Natural killer cell (primary cell): Measurements from ENCODE around the gene MEN1. TPM values are rescaled to one million over a fixed set of nuclear protein-coding genes. Genes with fewer than 3 reads are reported as not detected.
A peak's percentile ranks its signal among the peaks of the same experiment; 100 is the strongest.

Source experiments
- ATAC-seq, 3 donors: fragments of 150-1000 bp in 2 of 3; fragments of 200-7000 bp in 1 of 3; cut with Tn5 transposase; 1 replicate in 1 of 3; 2 replicates in 2 of 3; pipeline ENCODE4 v1.10.0; 2021; ENCODE audit warnings: mild to moderate bottlenecking in 2 of 3, moderate library complexity in 2 of 3
- DNase-seq, 2 donors: peaks; one replicate each; pipeline versions ENCODE4 v3.0.0 to v3.0.0-alpha.2; 2013 to 2021; ENCODE audit warnings: mixed read lengths in 1 of 2
- H3K27ac ChIP-seq: one replicate; pipeline ENCODE4 v1.5.1; 2013; ENCODE audit warnings: mild to moderate bottlenecking, low read length
- H3K27me3 ChIP-seq: one replicate; pipeline ENCODE4 v1.6.1; 2013; ENCODE audit warnings: low read length; ENCODE audit not compliant: control insufficient read depth, insufficient read depth
- H3K36me3 ChIP-seq: one replicate; pipeline ENCODE4 v1.6.1; 2013; ENCODE audit warnings: low read length; ENCODE audit not compliant: control insufficient read depth, insufficient read depth
- H3K4me1 ChIP-seq: one replicate; pipeline ENCODE4 v1.6.1; 2013; ENCODE audit warnings: low read length; ENCODE audit not compliant: control insufficient read depth, insufficient read depth
- H3K4me3 ChIP-seq: one replicate; pipeline ENCODE4 v1.5.1; 2013; ENCODE audit warnings: low read length
- H3K9me3 ChIP-seq: one replicate; pipeline ENCODE4 v1.6.1; 2013; ENCODE audit warnings: low read length; ENCODE audit not compliant: control insufficient read depth, insufficient read depth
- H3K27ac Mint-ChIP-seq, 2 donors: one replicate each; pipeline ENCODE4 v1.8.0; 2022; ENCODE audit warnings: mild to moderate bottlenecking in 2 of 2, mixed read lengths in 2 of 2, moderate library complexity in 1 of 2
- H3K27me3 Mint-ChIP-seq, 2 donors: one replicate each; pipeline ENCODE4 v1.8.0; 2022; ENCODE audit warnings: low read depth in 2 of 2, mixed read lengths in 2 of 2
- H3K36me3 Mint-ChIP-seq: one replicate; pipeline ENCODE4 v1.8.0; 2022; ENCODE audit warnings: mixed read lengths
- H3K4me1 Mint-ChIP-seq, 2 donors: one replicate each; pipeline ENCODE4 v1.8.0; 2022; ENCODE audit warnings: mixed read lengths in 2 of 2
- H3K4me3 Mint-ChIP-seq: one replicate; pipeline ENCODE4 v1.8.0; 2022; ENCODE audit warnings: mild to moderate bottlenecking, moderate library complexity, mixed read lengths
- H3K9me3 Mint-ChIP-seq, 2 donors: one replicate each; pipeline ENCODE4 v1.8.0; 2022; ENCODE audit warnings: mixed read lengths in 2 of 2
- CTCF ChIP-seq: fragments of 200-600 bp; IDR thresholded peaks from one replicate; pipeline ENCODE4 v1.8.0; 2022; ENCODE audit warnings: antibody characterized with exemption
- WGBS: methylation state at CpG from one replicate; pipeline ENCODE4 v1.1.7; 2013; ENCODE audit warnings: missing lambda C conversion rate; ENCODE audit not compliant: insufficient coverage; 5-methylcytosine and 5-hydroxymethylcytosine counted together
- intact Hi-C: fragments of 100-400 bp; cut with micrococcal nuclease; formaldehyde crosslinking; loops from one replicate; pipeline ENCODE4 v1.14.2; 2022
- total RNA-seq, 4 donors: library from RNA; stranded (reverse); fragments of 120-200 nt in 1 of 4; gene quantifications; one replicate each; pipeline versions ENCODE4 v1.2.3 to v1.2.4, GENCODE V29; 2013 to 2022

Gene MEN1
- total RNA-seq, 3 donors from 2014 or later (not counting 1 experiment from before 2014, with no cell fraction given) = 29.3 to 42.2 (median 32.2) TPM

- Mint-ChIP-seq H3K4me3 (peak overlapping the region; percentile 52), H3K36me3 (peaks cover 35% of the 10 kb centered on the region), H3K4me1 (peaks cover 80 to 88% of the 10 kb centered on the region in 2 donors), H3K27me3 (no peaks in the 10 kb centered on the region), H3K27ac (peak overlapping the region; percentile 83 to 95), H3K9me3 (no peaks in the 10 kb centered on the region)
- Histone ChIP-seq H3K4me1 (peaks cover 68% of the 10 kb centered on the region), H3K9me3 (no peaks in the 10 kb centered on the region), H3K4me3 (no peak overlapping the region), H3K36me3 (peaks cover 77% of the 10 kb centered on the region), H3K27me3 (no peaks in the 10 kb centered on the region), H3K27ac (peak overlapping the region; percentile 51)
- ATAC-seq (no peak), DNase-seq (no peak)
- intact Hi-C loops = loop anchor here (1.0 kb wide), 1 partner anchor 24 kb away; no protein-coding TSS in a partner anchor
- no peak for TF ChIP-seq CTCF
- 94% methylated on average over 11 of the region's 11 CpGs for WGBS
These were observed 43.5 kb downstream of the MEN1 start for GRCh38 chr11:64766881-64767280.

GRCh38 chr11:64765851-64766665 lies 44.3 kb downstream of the MEN1 start:
- Histone ChIP-seq H3K27ac (peak overlapping the region; percentile 2), H3K36me3 (peaks cover 69% of the 10 kb centered on the region), H3K4me1 (peaks cover 76% of the 10 kb centered on the region), H3K27me3 (no peaks in the 10 kb centered on the region), H3K4me3 (no peak overlapping the region), H3K9me3 (no peaks in the 10 kb centered on the region)
- H3K9me3 Mint-ChIP-seq = no peaks in the 10 kb centered on the region
- H3K27ac Mint-ChIP-seq = peak overlapping the region; percentile 83 to 95
- peak overlapping the region; percentile 83 for H3K4me3 Mint-ChIP-seq
- WGBS = 75% methylated on average over 35 of the region's 42 CpGs
- H3K36me3 Mint-ChIP-seq = peaks cover 27% of the 10 kb centered on the region
- ATAC-seq (peak in 2 of 3 donors; percentile 5 to 33), DNase-seq (no peak)
- H3K27me3 Mint-ChIP-seq = no peaks in the 10 kb centered on the region
- TF ChIP-seq CTCF = no peak
- peaks cover 80 to 87% of the 10 kb centered on the region in 2 donors for H3K4me1 Mint-ChIP-seq
- intact Hi-C loops = loop anchor here (2.0 kb wide), 1 partner anchor 13 kb away; the partner anchor contains the start of gene SF1

GRCh38 chr11:64765291-64765850 lies 45.0 kb downstream of the MEN1 start:
- TF ChIP-seq CTCF = no peak
- H3K36me3 ChIP-seq = peaks cover 62% of the 10 kb centered on the region
- peaks cover 80% of the 10 kb centered on the region for H3K4me1 ChIP-seq
- no peaks in the 10 kb centered on the region for H3K27me3 ChIP-seq
- ATAC-seq = no peak
- Mint-ChIP-seq H3K27ac (peak overlapping the region; percentile 95 to 96), H3K36me3 (peaks cover 27% of the 10 kb centered on the region), H3K4me3 (peak overlapping the region; percentile 83), H3K4me1 (peaks cover 80 to 87% of the 10 kb centered on the region in 2 donors), H3K9me3 (no peaks in the 10 kb centered on the region), H3K27me3 (no peaks in the 10 kb centered on the region)
- DNase-seq = no peak
- no peaks in the 10 kb centered on the region for H3K9me3 ChIP-seq
- WGBS = 93% methylated on average over 25 of the region's 30 CpGs
- H3K4me3 ChIP-seq = no peak overlapping the region
- intact Hi-C loops = loop anchor here (2.0 kb wide), 1 partner anchor 13 kb away; the partner anchor contains the start of gene SF1
- peak overlapping the region; percentile 59 for H3K27ac ChIP-seq
